ENCODE measurements around the gene PEX13. TPM values are rescaled to one million over a fixed set of nuclear protein-coding genes. Genes with fewer than 3 reads are reported as not detected.

Gene PEX13
- total and polyA plus RNA-seq, 4 donors = 10.6 to 42.8 (median 21.5) TPM

- H3K4me1 ChIP-seq (ENCODE audit: control insufficient read depth in 4 of 4, insufficient read depth in 4 of 4, low read length in 3 of 4) = no peaks in the 10 kb centered on the region
- H3K27ac ChIP-seq (ENCODE audit: low read depth in 1 of 2, low read length in 2 of 2) = no peak overlapping the region
- DNase-seq (ENCODE audit: low spot score) = no peak
- 85% methylated on average over 3 of the region's 3 CpGs for WGBS
- no peak overlapping the region for H3K4me3 ChIP-seq (ENCODE audit: low read depth in 1 of 3, low read length in 3 of 3)
- TF ChIP-seq NR2F2 (IDR thresholded peaks at IDR 0.05) = no peak
- peaks cover 0 to 24% (median 11%) of the 10 kb centered on the region in 4 donors for H3K36me3 ChIP-seq (ENCODE audit: control insufficient read depth in 4 of 4, insufficient read depth in 3 of 4, low read depth in 1 of 4, low read length in 3 of 4)
- no peaks in the 10 kb centered on the region for H3K9me3 ChIP-seq (ENCODE audit: control insufficient read depth in 4 of 4, low read length in 3 of 4)
- H3K27me3 ChIP-seq (ENCODE audit: control insufficient read depth in 4 of 4, insufficient read depth in 4 of 4, low read length in 3 of 4) = no peaks in the 10 kb centered on the region
- H3K9ac ChIP-seq (ENCODE audit: low read depth in 1 of 2, low read length in 2 of 2) = no peak overlapping the region
Observed at GRCh38 chr2:61042807-61043206, 25.3 kb downstream of the PEX13 start.

- H3K27ac ChIP-seq (ENCODE audit: low read depth in 1 of 2, low read length in 2 of 2) = no peak overlapping the region
- no peak overlapping the region for H3K9ac ChIP-seq (ENCODE audit: low read depth in 1 of 2, low read length in 2 of 2)
- H3K27me3 ChIP-seq (ENCODE audit: control insufficient read depth in 4 of 4, insufficient read depth in 4 of 4, low read length in 3 of 4) = no peaks in the 10 kb centered on the region
- TF ChIP-seq MAX (IDR thresholded peaks at IDR 0.05) = no peak
- TF ChIP-seq TAF1 (conservative IDR thresholded peaks at IDR 0.05) = no peak
- TF ChIP-seq GABPA (IDR thresholded peaks at IDR 0.05 in 1 of 2, conservative IDR thresholded peaks at IDR 0.05 in 1 of 2) = no peak
- no peak for TF ChIP-seq RAD21 (IDR thresholded peaks at IDR 0.05)
- TF ChIP-seq HNF4G (IDR thresholded peaks at IDR 0.05) = no peak
- TF ChIP-seq SP1 (IDR thresholded peaks at IDR 0.05) = no peak
- TF ChIP-seq RXRA (IDR thresholded peaks at IDR 0.05) = no peak
- no peak for TF ChIP-seq ATF3 (IDR thresholded peaks at IDR 0.05)
- TF ChIP-seq REST (IDR thresholded peaks at IDR 0.05) = no peak
- TF ChIP-seq HNF4A (conservative IDR thresholded peaks at IDR 0.05) = no peak
- no peak for TF ChIP-seq YY1 (IDR thresholded peaks at IDR 0.05)
- TF ChIP-seq NR2F2 (IDR thresholded peaks at IDR 0.05) = no peak
- no peak for TF ChIP-seq JUND (IDR thresholded peaks at IDR 0.05)
- TF ChIP-seq FOXA2 (IDR thresholded peaks at IDR 0.05) = no peak
- TF ChIP-seq FOXA1 (IDR thresholded peaks at IDR 0.05) = no peak
- TF ChIP-seq CTCF (IDR thresholded peaks at IDR 0.05; ENCODE audit: low read depth, low read length, missing input control) = no peak
- TF ChIP-seq ZBTB33 (IDR thresholded peaks at IDR 0.05) = no peak
- no peak for TF ChIP-seq EGR1 (IDR thresholded peaks at IDR 0.05; ENCODE audit: low read depth in 2 of 2)
- H3K4me3 ChIP-seq (ENCODE audit: low read depth in 1 of 3, low read length in 3 of 3) = no peak overlapping the region
- no peak for DNase-seq (ENCODE audit: low spot score)
- 80% methylated on average over 4 of the region's 4 CpGs for WGBS
- H3K36me3 ChIP-seq (ENCODE audit: control insufficient read depth in 4 of 4, insufficient read depth in 3 of 4, low read depth in 1 of 4, low read length in 3 of 4) = peaks cover 2 to 38% (median 25%) of the 10 kb centered on the region in 4 donors
- H3K9me3 ChIP-seq (ENCODE audit: control insufficient read depth in 4 of 4, low read length in 3 of 4) = no peaks in the 10 kb centered on the region
- no peaks in the 10 kb centered on the region for H3K4me1 ChIP-seq (ENCODE audit: control insufficient read depth in 4 of 4, insufficient read depth in 4 of 4, low read length in 3 of 4)
Observed at GRCh38 chr2:61044636-61045035, 27.1 kb downstream of the PEX13 start.
